Measurements from ENCODE around the gene PRR12. TPM values are rescaled to one million over a fixed set of nuclear protein-coding genes. Genes with fewer than 3 reads are reported as not detected.

The PRR12 gene, protein sequence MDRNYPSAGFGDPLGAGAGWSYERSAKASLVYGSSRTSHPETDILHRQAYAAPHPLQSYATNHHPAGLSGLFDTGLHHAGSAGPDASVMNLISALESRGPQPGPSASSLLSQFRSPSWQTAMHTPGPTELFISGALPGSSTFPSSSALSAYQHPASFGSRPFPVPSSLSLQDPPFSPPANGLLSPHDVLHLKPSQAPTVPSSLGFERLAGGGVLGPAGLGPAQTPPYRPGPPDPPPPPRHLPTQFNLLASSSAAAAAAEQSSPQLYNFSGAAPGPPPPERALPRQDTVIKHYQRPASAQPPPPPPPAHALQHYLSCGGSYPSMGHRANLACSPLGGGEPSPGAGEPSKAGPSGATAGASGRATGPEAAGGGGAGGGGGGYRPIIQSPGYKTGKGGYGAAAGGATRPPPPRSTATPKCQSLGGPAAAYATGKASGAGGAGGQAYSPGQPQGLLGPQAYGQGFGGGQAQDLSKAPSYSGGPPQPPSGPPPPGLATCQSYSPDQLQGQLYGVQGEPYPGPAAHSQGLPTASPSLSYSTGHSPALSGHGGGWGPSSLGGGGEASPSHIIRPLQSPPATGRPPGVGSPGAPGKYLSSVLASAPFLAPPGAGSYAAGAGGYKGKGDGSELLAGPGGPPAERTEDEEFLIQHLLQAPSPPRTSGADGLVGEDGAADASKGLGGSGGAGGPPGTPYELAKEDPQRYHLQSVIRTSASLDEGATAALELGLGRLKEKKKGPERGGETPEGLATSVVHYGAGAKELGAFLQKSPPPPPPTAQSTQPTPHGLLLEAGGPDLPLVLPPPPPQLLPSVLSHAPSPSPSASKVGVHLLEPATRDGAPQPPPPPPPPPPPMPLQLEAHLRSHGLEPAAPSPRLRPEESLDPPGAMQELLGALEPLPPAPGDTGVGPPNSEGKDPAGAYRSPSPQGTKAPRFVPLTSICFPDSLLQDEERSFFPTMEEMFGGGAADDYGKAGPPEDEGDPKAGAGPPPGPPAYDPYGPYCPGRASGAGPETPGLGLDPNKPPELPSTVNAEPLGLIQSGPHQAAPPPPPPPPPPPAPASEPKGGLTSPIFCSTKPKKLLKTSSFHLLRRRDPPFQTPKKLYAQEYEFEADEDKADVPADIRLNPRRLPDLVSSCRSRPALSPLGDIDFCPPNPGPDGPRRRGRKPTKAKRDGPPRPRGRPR (N-terminal part only)
- 10 to 100 TPM; 41.7 to 42.2 TPM for total RNA-seq
- polyA plus RNA-seq (2013, experiment 1 of 2), result 29.4 TPM
- 36.2 TPM for polyA plus RNA-seq (2013, experiment 2 of 2)
- 3.7 to 270 (median 31.2) reads per million in 172 experiments for total RNA-seq

DNA sequence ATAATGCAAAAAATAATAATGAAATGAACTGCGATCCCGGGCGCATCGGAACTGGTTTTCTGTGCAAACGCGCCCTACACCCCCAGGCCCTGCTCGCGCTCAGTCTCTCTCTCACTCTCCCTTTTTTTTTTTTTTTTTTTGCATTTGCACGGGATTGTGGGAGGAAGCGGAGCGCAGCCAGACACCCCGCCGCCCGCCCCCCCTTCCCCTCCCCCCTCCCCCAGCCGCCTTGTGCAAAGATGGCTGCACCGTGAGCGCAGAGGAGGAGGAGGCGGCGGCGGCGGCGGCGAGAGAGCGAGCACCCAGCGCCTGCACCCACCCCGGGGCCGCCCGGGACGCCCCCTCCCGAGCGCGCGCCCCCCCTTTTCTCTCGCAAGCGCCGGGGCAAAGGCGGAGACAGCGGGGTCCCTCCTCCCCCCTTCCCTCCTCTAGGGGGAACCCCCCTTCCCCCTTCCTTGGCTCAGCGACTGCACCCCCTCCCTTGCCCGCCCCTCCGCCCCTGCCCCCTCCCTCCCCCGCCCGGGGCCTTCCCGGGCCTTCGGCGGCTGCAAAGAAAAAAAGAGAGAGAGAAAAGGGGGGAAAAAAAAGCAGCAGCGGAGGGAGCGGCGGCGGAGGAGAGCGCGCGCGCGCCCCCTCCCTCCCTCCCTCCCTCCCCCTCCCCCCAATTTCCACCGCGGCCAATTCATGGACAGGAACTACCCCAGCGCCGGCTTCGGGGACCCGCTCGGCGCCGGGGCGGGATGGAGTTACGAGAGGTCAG lies at the start of gene PRR12:
TSS of gene PRR12 (plus strand) at position 212 of the 760 bp plus-strand sequence. CDS start at position 685, 473 bp downstream.
- Histone ChIP-seq H3K27ac (ENCODE audit: low read depth in 1 of 2, low read length in 2 of 2) (peak within 1 kb of the TSS; percentile 77 to 91), H3K36me3 (ENCODE audit: insufficient read depth, low read length) (peaks cover 26% of the 10 kb centered on the region), H3K9me3 (ENCODE audit: control insufficient read depth in 1 of 2, insufficient read depth in 1 of 2, low read length in 2 of 2) (no peaks in the 10 kb centered on the region), H3K4me3 (ENCODE audit: low read length) (peak within 1 kb of the TSS; percentile 96), H3K27me3 (ENCODE audit: control insufficient read depth in 1 of 2, insufficient read depth in 2 of 2, low read length in 2 of 2) (no peaks in the 10 kb centered on the region), H3K4me1 (ENCODE audit: insufficient read depth, low read length) (peaks cover 49% of the 10 kb centered on the region)
- peaks cover 41% of the 10 kb centered on the region for H3K4me1 Mint-ChIP-seq (ENCODE audit: low read depth)
- intact Hi-C loops (cut with DNase I, micrococcal nuclease), result loop anchor here (1.0 to 2.0 kb wide), 4 partner anchors 11 to 85 kb away; partner anchors contain the start of genes BCL2L12 (in 1 of the 2), IRF3 (in 1 of the 2), NOSIP (in 1 of the 2) and SCAF1 (in 1 of the 2)
- ChIA-PET CTCF (interaction anchor here (1.1 to 1.7 kb wide), 4 partner anchors 11 to 90 kb away, joined by 3 to 5 read pairs (median 3); partner anchors contain the start of gene NOSIP), POLR2A (interaction anchor here (0.6 to 6.2 kb wide), 26 partner anchors 11 to 440 kb away, joined by 3 to 86 read pairs (median 5); partner anchors contain the start of genes AP2A1, BCL2L12, CD37 and FLT3LG)
- DNase-seq, result peak; percentile 53 to 90 (median 70)
- peaks cover 43% of the 10 kb centered on the region for H3K36me3 Mint-ChIP-seq (ENCODE audit: low read depth)
- TF ChIP-seq, protein P1, sequence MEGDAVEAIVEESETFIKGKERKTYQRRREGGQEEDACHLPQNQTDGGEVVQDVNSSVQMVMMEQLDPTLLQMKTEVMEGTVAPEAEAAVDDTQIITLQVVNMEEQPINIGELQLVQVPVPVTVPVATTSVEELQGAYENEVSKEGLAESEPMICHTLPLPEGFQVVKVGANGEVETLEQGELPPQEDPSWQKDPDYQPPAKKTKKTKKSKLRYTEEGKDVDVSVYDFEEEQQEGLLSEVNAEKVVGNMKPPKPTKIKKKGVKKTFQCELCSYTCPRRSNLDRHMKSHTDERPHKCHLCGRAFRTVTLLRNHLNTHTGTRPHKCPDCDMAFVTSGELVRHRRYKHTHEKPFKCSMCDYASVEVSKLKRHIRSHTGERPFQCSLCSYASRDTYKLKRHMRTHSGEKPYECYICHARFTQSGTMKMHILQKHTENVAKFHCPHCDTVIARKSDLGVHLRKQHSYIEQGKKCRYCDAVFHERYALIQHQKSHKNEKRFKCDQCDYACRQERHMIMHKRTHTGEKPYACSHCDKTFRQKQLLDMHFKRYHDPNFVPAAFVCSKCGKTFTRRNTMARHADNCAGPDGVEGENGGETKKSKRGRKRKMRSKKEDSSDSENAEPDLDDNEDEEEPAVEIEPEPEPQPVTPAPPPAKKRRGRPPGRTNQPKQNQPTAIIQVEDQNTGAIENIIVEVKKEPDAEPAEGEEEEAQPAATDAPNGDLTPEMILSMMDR (IDR thresholded peaks at IDR 0.05), result peak; percentile 2
- H3K9me3 Mint-ChIP-seq, result no peaks in the 10 kb centered on the region
- peak within 1 kb of the TSS; percentile 96 for H3K4me3 Mint-ChIP-seq
- peak; percentile 15 for ATAC-seq (ENCODE audit: poor library complexity)
- no peaks in the 10 kb centered on the region for H3K27me3 Mint-ChIP-seq
- H3K27ac Mint-ChIP-seq, result peak within 1 kb of the TSS; percentile 82

DNA sequence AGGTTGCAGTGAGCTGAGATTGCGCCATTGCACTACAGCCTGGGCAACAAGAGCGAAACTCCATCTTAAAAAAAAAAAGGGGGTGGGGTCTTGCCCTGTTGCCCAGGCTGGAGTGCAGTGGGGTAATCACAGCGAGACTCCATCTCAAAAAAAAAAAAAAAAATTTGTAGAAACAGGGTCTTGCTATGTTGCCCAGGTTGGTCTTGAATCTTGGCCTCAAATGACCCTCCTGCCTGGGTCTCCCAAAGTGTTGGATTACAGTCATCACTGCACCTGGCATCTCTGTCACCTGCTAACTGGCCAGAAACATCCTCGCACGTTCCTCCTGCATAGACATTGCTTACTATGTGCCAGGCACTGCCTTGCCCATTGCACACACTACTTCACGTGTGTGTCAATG lies 49.1 kb upstream of the PRR12 start:
- no peaks in the 10 kb centered on the region for H3K9me3 Mint-ChIP-seq
- H3K27me3 Mint-ChIP-seq, result no peaks in the 10 kb centered on the region
- Histone ChIP-seq H3K4me1 (ENCODE audit: insufficient read depth, low read length) (peaks cover 18% of the 10 kb centered on the region), H3K27ac (ENCODE audit: low read depth in 1 of 2, low read length in 2 of 2) (no peak overlapping the region), H3K9me3 (ENCODE audit: control insufficient read depth in 1 of 2, insufficient read depth in 1 of 2, low read length in 2 of 2) (no peaks in the 10 kb centered on the region), H3K36me3 (ENCODE audit: insufficient read depth, low read length) (peaks cover 3% of the 10 kb centered on the region), H3K4me3 (ENCODE audit: low read length) (no peak overlapping the region), H3K27me3 (ENCODE audit: control insufficient read depth in 1 of 2, insufficient read depth in 2 of 2, low read length in 2 of 2) (no peaks in the 10 kb centered on the region)
- H3K4me3 Mint-ChIP-seq, result no peak overlapping the region
- ATAC-seq (ENCODE audit: poor library complexity) (no peak), DNase-seq (no peak)
- H3K27ac Mint-ChIP-seq, result no peak overlapping the region
- intact Hi-C loops (cut with DNase I, micrococcal nuclease), result loop anchor here in 1 of 2 experiments (10.0 kb wide), 1 partner anchor 147 kb away; no protein-coding TSS in a partner anchor
- ChIA-PET POLR2A (no interaction called here), CTCF (no interaction called here)
- H3K36me3 Mint-ChIP-seq (ENCODE audit: low read depth), result no peaks in the 10 kb centered on the region
- peaks cover 21% of the 10 kb centered on the region for H3K4me1 Mint-ChIP-seq (ENCODE audit: low read depth)
- TF ChIP-seq, protein P1 (IDR thresholded peaks at IDR 0.05), result no peak
